Nephron progenitor cell (in vitro differentiated cells): ENCODE measurements around the gene ZNF416.

Experiments used
- DNase-seq: peaks from one replicate; pipeline ENCODE4 v3.0.0; 2021
- H3K27ac Mint-ChIP-seq: 2 replicates; pipeline ENCODE4 v1.8.0; 2021; ENCODE audit warnings: mild to moderate bottlenecking, moderate library complexity, mixed read lengths
- H3K27me3 Mint-ChIP-seq: 2 replicates; pipeline ENCODE4 v1.8.0; 2021; ENCODE audit warnings: mild to moderate bottlenecking, low read depth, mixed read lengths; ENCODE audit not compliant: poor library complexity
- H3K36me3 Mint-ChIP-seq: 2 replicates; pipeline ENCODE4 v1.8.0; 2021; ENCODE audit warnings: low read depth, mixed read lengths
- H3K4me1 Mint-ChIP-seq: 2 replicates; pipeline ENCODE4 v1.8.0; 2021; ENCODE audit warnings: mixed read lengths
- H3K4me3 Mint-ChIP-seq: 2 replicates; pipeline ENCODE4 v1.8.0; 2021; ENCODE audit warnings: mild to moderate bottlenecking, moderate library complexity, mixed read lengths
- H3K9me3 Mint-ChIP-seq: 2 replicates; pipeline ENCODE4 v1.8.0; 2021; ENCODE audit warnings: mild to moderate bottlenecking, moderate library complexity, mixed read lengths
- CTCF ChIP-seq: fragments of 200-600 bp; sonication (generic); IDR thresholded peaks from 2 replicates; pipeline ENCODE4 v1.5.0; 2021; ENCODE audit warnings: antibody characterized with exemption

The ZNF416 gene

GRCh38 chr19:57566396-57567265 lies 12.1 kb downstream of the ZNF416 start:
- Mint-ChIP-seq H3K27me3 (peaks cover 7% of the 10 kb centered on the region), H3K27ac (no peak overlapping the region), H3K9me3 (peaks cover 99% of the 10 kb centered on the region), H3K4me1 (no peaks in the 10 kb centered on the region), H3K36me3 (peaks cover 32% of the 10 kb centered on the region), H3K4me3 (no peak overlapping the region)
- no peak for TF ChIP-seq CTCF
- no peak for DNase-seq

DNA sequence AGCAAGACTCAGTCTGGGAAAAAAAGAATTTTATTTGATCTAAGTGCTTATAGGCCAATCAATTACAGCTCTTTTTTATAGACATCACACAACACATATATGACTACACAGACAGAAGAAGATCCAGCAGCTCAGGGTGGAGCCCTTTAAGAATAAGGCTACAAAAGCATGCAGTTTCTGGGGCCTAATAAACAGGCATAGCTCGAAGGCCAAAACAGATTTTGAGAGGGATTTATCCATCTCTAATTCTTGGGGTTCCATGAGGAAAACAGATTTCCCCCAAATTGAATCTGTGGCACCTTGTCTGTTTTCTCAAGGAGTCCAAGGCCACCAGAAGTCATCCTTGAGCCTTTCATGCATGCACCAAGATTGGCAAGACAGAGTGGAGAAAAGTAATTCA lies 15.2 kb downstream of the ZNF416 start:
- Mint-ChIP-seq H3K9me3 (peaks cover 95% of the 10 kb centered on the region), H3K4me1 (peaks cover 6% of the 10 kb centered on the region), H3K4me3 (no peak overlapping the region), H3K36me3 (peaks cover 19% of the 10 kb centered on the region), H3K27ac (no peak overlapping the region), H3K27me3 (peaks cover 5% of the 10 kb centered on the region)
- no peak for DNase-seq
- TF ChIP-seq CTCF, result no peak

DNA sequence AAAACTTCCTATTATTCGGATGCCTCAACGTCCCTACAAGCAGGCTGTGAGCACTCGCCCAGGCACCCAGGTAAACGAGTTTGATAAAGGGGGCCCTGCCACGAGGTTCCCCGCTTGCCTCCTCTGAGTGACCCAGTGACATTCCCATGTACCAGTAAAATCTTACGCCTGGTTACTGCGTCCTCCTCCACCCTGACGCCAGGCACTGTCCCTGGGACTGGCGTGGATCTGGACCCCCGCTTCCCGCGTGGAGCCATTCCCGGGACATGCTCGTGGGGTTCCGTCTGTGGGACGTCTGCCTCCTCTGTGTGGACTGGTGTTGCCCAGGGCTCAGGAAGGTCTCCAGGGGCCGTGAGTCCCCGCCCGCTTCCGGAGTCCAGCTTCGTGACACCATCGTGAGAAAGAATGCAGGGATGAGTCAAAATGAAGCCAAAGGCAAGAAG lies 18.6 kb downstream of the ZNF416 start:
- H3K36me3 Mint-ChIP-seq, result peaks cover 50% of the 10 kb centered on the region
- peak overlapping the region; percentile 99 for H3K4me3 Mint-ChIP-seq
- H3K27ac Mint-ChIP-seq, result peak overlapping the region; percentile 85

DNA sequence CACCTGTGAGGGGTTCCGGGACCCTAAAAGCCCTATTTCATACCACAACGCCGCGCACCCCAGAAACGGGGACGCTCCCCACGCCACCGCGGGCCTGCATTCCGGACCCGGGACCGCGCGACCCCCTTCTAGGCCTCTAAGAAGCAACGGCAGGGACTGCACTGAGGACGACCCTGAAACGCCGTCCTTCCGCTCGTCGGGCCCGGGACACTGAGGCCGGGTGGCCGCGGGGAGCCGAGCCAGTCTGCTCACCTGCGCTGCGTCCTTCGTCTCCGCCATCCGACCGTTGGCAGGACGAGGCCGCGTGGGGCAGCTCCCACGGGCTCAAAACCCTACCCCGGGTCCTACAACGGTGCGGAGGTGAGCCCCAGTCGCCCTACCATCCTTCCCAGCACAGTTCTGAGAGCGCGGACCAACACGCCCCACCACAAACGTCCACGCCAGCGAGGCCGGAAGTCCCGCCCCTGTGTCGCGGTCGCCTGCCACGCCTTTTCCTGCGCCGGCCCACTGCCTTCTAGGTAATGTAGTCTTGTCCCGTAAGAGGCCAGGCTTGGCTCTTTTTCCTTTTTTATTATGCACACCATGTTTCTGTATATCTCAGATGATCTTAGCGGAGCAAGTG lies 19.2 kb downstream of the ZNF416 start, which contains the start of gene ZNF550:
Gene ZNF550, minus strand, starts transcription at position 460 of the 622 bp plus-strand sequence. Its CDS starts 181 bp downstream, at position 279.
- H3K36me3 Mint-ChIP-seq, result peaks cover 53% of the 10 kb centered on the region
- H3K27ac Mint-ChIP-seq, result peak within 1 kb of the TSS; percentile 89
- no peak for TF ChIP-seq CTCF
- peaks cover 90% of the 10 kb centered on the region for H3K9me3 Mint-ChIP-seq
- peaks cover 17% of the 10 kb centered on the region for H3K4me1 Mint-ChIP-seq
- H3K27me3 Mint-ChIP-seq, result peaks cover 5% of the 10 kb centered on the region
- peak within 1 kb of the TSS; percentile 99 for H3K4me3 Mint-ChIP-seq
- DNase-seq, result peak; percentile 85

More for the DNA sequence above, 18.6 kb downstream of the ZNF416 start:
- no peak for TF ChIP-seq CTCF
- DNase-seq, result no peak
- Mint-ChIP-seq H3K9me3 (peaks cover 90% of the 10 kb centered on the region), H3K4me1 (peaks cover 17% of the 10 kb centered on the region), H3K27me3 (peaks cover 5% of the 10 kb centered on the region)

DNA sequence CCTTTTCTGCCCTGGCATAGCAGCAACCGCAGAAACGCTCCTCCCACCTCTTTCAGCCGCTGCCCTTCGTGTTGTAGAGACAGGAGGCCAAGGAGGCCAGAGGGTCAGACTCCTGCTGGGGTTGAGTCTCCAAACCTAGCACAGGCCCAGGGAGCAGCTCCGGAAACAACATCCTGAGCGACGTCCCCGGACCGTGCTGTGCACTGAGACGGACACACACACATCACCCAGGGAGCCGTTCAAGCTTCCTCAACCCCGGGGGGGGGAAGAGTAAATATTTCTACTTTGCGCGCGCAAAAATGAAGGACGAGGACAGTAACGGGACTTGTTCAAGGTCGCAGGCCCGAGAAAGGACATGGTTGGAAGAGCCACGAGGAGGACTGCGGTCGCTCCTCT lies 19.7 kb downstream of the ZNF416 start:
- Mint-ChIP-seq H3K27me3 (peaks cover 5% of the 10 kb centered on the region), H3K27ac (peak overlapping the region; percentile 89), H3K36me3 (peaks cover 58% of the 10 kb centered on the region), H3K9me3 (peaks cover 90% of the 10 kb centered on the region), H3K4me1 (peaks cover 17% of the 10 kb centered on the region), H3K4me3 (peak overlapping the region; percentile 99)
- peak; percentile 23 for DNase-seq
- TF ChIP-seq CTCF, result no peak
